ENCODE results near the gene PRH2.

The PRH2 gene

GRCh38 chr12:10959804-10960203, 30.8 kb downstream of the PRH2 start:
- no peaks in the 10 kb centered on the region for H3K36me3 ChIP-seq (ENCODE audit: insufficient read depth, low read length)
- H2AFZ ChIP-seq (ENCODE audit: low read length, unreplicated experiment), result no peak overlapping the region
- no peak overlapping the region for H3K27ac ChIP-seq (ENCODE audit: low read depth, low read length)
- no peaks in the 10 kb centered on the region for H3K27me3 ChIP-seq (ENCODE audit: insufficient read depth, low read length)
- no peaks in the 10 kb centered on the region for H3K4me1 ChIP-seq (ENCODE audit: control insufficient read depth, insufficient read depth, low read length, unreplicated experiment)
- H3K79me2 ChIP-seq (ENCODE audit: control insufficient read depth, insufficient read depth, low read length, unreplicated experiment), result peaks cover 4% of the 10 kb centered on the region
- H3K4me3 ChIP-seq (ENCODE audit: low read depth, low read length), result no peak overlapping the region

- Histone ChIP-seq H3K4me3 (ENCODE audit: low read depth, low read length) (no peak overlapping the region), H3K27ac (ENCODE audit: low read depth, low read length) (no peak overlapping the region), H2AFZ (ENCODE audit: low read length, unreplicated experiment) (no peak overlapping the region), H3K4me1 (ENCODE audit: control insufficient read depth, insufficient read depth, low read length, unreplicated experiment) (no peaks in the 10 kb centered on the region), H3K79me2 (ENCODE audit: control insufficient read depth, insufficient read depth, low read length, unreplicated experiment) (peaks cover 4% of the 10 kb centered on the region), H3K36me3 (ENCODE audit: insufficient read depth, low read length) (no peaks in the 10 kb centered on the region), H3K27me3 (ENCODE audit: insufficient read depth, low read length) (no peaks in the 10 kb centered on the region)
Measured at GRCh38 chr12:10960211-10960610, 31.2 kb downstream of the PRH2 start.

- Histone ChIP-seq H3K36me3 (ENCODE audit: insufficient read depth, low read length) (no peaks in the 10 kb centered on the region), H2AFZ (ENCODE audit: low read length, unreplicated experiment) (no peak overlapping the region), H3K4me3 (ENCODE audit: low read depth, low read length) (no peak overlapping the region)
Measured at GRCh38 chr12:10965476-10965875, 36.4 kb downstream of the PRH2 start.

GRCh38 chr12:10966314-10966713, 37.3 kb downstream of the PRH2 start:
- H3K27me3 ChIP-seq (ENCODE audit: insufficient read depth, low read length), result no peaks in the 10 kb centered on the region
- H3K4me3 ChIP-seq (ENCODE audit: low read depth, low read length), result no peak overlapping the region
- no peak overlapping the region for H3K27ac ChIP-seq (ENCODE audit: low read depth, low read length)
- peaks cover 20% of the 10 kb centered on the region for H3K4me1 ChIP-seq (ENCODE audit: control insufficient read depth, insufficient read depth, low read length, unreplicated experiment)
- H3K36me3 ChIP-seq (ENCODE audit: insufficient read depth, low read length), result no peaks in the 10 kb centered on the region
- H3K79me2 ChIP-seq (ENCODE audit: control insufficient read depth, insufficient read depth, low read length, unreplicated experiment), result no peaks in the 10 kb centered on the region
- no peak overlapping the region for H2AFZ ChIP-seq (ENCODE audit: low read length, unreplicated experiment)

More at GRCh38 chr12:10965476-10965875, 36.4 kb downstream of the PRH2 start:
- Histone ChIP-seq H3K79me2 (ENCODE audit: control insufficient read depth, insufficient read depth, low read length, unreplicated experiment) (no peaks in the 10 kb centered on the region), H3K27me3 (ENCODE audit: insufficient read depth, low read length) (no peaks in the 10 kb centered on the region), H3K27ac (ENCODE audit: low read depth, low read length) (no peak overlapping the region), H3K4me1 (ENCODE audit: control insufficient read depth, insufficient read depth, low read length, unreplicated experiment) (peaks cover 20% of the 10 kb centered on the region)

GRCh38 chr12:10967409-10967808, 38.4 kb downstream of the PRH2 start:
- Histone ChIP-seq H3K4me3 (ENCODE audit: low read depth, low read length) (no peak overlapping the region), H3K27me3 (ENCODE audit: insufficient read depth, low read length) (no peaks in the 10 kb centered on the region), H3K4me1 (ENCODE audit: control insufficient read depth, insufficient read depth, low read length, unreplicated experiment) (peaks cover 20% of the 10 kb centered on the region), H3K27ac (ENCODE audit: low read depth, low read length) (peak overlapping the region; percentile 64), H3K36me3 (ENCODE audit: insufficient read depth, low read length) (no peaks in the 10 kb centered on the region), H2AFZ (ENCODE audit: low read length, unreplicated experiment) (no peak overlapping the region), H3K79me2 (ENCODE audit: control insufficient read depth, insufficient read depth, low read length, unreplicated experiment) (no peaks in the 10 kb centered on the region)

GRCh38 chr12:10968765-10969456, 39.9 kb downstream of the PRH2 start:
- Histone ChIP-seq H3K27me3 (ENCODE audit: insufficient read depth, low read length) (no peaks in the 10 kb centered on the region), H3K36me3 (ENCODE audit: insufficient read depth, low read length) (no peaks in the 10 kb centered on the region; the same call in 1 of the 2 replicates), H3K79me2 (ENCODE audit: control insufficient read depth, insufficient read depth, low read length, unreplicated experiment) (no peaks in the 10 kb centered on the region), H3K27ac (ENCODE audit: low read depth, low read length) (peak overlapping the region; percentile 8), H2AFZ (ENCODE audit: low read length, unreplicated experiment) (no peak overlapping the region), H3K4me3 (ENCODE audit: low read depth, low read length) (no peak overlapping the region), H3K4me1 (ENCODE audit: control insufficient read depth, insufficient read depth, low read length, unreplicated experiment) (peaks cover 20% of the 10 kb centered on the region)

- Histone ChIP-seq H3K27ac (ENCODE audit: low read depth, low read length) (no peak overlapping the region), H3K27me3 (ENCODE audit: insufficient read depth, low read length) (no peaks in the 10 kb centered on the region), H3K79me2 (ENCODE audit: control insufficient read depth, insufficient read depth, low read length, unreplicated experiment) (peaks cover 5% of the 10 kb centered on the region), H3K4me1 (ENCODE audit: control insufficient read depth, insufficient read depth, low read length, unreplicated experiment) (no peaks in the 10 kb centered on the region), H2AFZ (ENCODE audit: low read length, unreplicated experiment) (no peak overlapping the region), H3K4me3 (ENCODE audit: low read depth, low read length) (no peak overlapping the region), H3K36me3 (ENCODE audit: insufficient read depth, low read length) (no peaks in the 10 kb centered on the region; the same call in 1 of the 2 replicates)
Measured at GRCh38 chr12:10974965-10975364, 45.9 kb downstream of the PRH2 start.

GRCh38 chr12:10982244-10982643, 53.2 kb downstream of the PRH2 start:
- Histone ChIP-seq H3K4me3 (ENCODE audit: low read depth, low read length) (no peak overlapping the region), H3K27ac (ENCODE audit: low read depth, low read length) (no peak overlapping the region), H3K4me1 (ENCODE audit: control insufficient read depth, insufficient read depth, low read length, unreplicated experiment) (no peaks in the 10 kb centered on the region), H3K36me3 (ENCODE audit: insufficient read depth, low read length) (no peaks in the 10 kb centered on the region), H3K79me2 (ENCODE audit: control insufficient read depth, insufficient read depth, low read length, unreplicated experiment) (peaks cover 2% of the 10 kb centered on the region), H2AFZ (ENCODE audit: low read length, unreplicated experiment) (no peak overlapping the region), H3K27me3 (ENCODE audit: insufficient read depth, low read length) (no peaks in the 10 kb centered on the region)

Measured in ACC112 (cell line).